Liver (tissue), 9 donors: Measurements from ENCODE around the gene ROPN1B. TPM values are rescaled to one million over a fixed set of nuclear protein-coding genes. Genes with fewer than 3 reads are reported as not detected.
"Not testable (repeated sequence)": the region's sequence is repeated elsewhere in the genome, so short reads cannot be mapped to it uniquely, and the experiment has no call there.

Experiments used
- DNase-seq: peaks from one replicate; pipeline ENCODE4 v3.0.0-alpha.2; 2017; ENCODE audit warnings: low spot score
- H3K27ac ChIP-seq, 2 donors: one replicate each; pipeline ENCODE4 v1.7.0; 2013; ENCODE audit warnings: inconsistent platforms in 2 of 2, low read length in 2 of 2, control low read depth in 1 of 2, low read depth in 1 of 2, mild to moderate bottlenecking in 1 of 2
- H3K27me3 ChIP-seq, 4 donors: one replicate each; pipeline versions ENCODE4 v1.6.1 to v1.7.0; 2013; ENCODE audit warnings: low read length in 3 of 4, inconsistent platforms in 1 of 4, mild to moderate bottlenecking in 1 of 4, moderate library complexity in 1 of 4; ENCODE audit not compliant: control insufficient read depth in 4 of 4, insufficient read depth in 4 of 4
- H3K36me3 ChIP-seq, 4 donors: one replicate each; pipeline versions ENCODE4 v1.6.1 to v1.7.0; 2013; ENCODE audit warnings: low read length in 3 of 4, mild to moderate bottlenecking in 3 of 4, low read depth in 1 of 4, moderate library complexity in 1 of 4; ENCODE audit not compliant: control insufficient read depth in 4 of 4, insufficient read depth in 3 of 4
- H3K4me1 ChIP-seq, 4 donors: one replicate each; pipeline versions ENCODE4 v1.6.1 to v1.7.0; 2013; ENCODE audit warnings: low read length in 3 of 4, mild to moderate bottlenecking in 3 of 4, moderate library complexity in 1 of 4; ENCODE audit not compliant: control insufficient read depth in 4 of 4, insufficient read depth in 4 of 4
- H3K4me3 ChIP-seq, 3 donors: one replicate each; pipeline versions ENCODE4 v1.6.1 to v1.7.0; 2013; ENCODE audit warnings: low read length in 3 of 3, control low read depth in 1 of 3, low read depth in 1 of 3, mild to moderate bottlenecking in 1 of 3
- H3K9ac ChIP-seq, 2 donors: one replicate each; pipeline ENCODE4 v1.7.0; 2013; ENCODE audit warnings: low read length in 2 of 2, mild to moderate bottlenecking in 2 of 2, moderate library complexity in 2 of 2, control low read depth in 1 of 2, low read depth in 1 of 2
- H3K9me3 ChIP-seq, 4 donors: one replicate each; pipeline versions ENCODE4 v1.6.1 to v1.7.0; 2013; ENCODE audit warnings: low read length in 3 of 4; ENCODE audit not compliant: control insufficient read depth in 4 of 4
- CTCF ChIP-seq: fragments of 150-350 bp; IDR thresholded peaks from 2 replicates; pipeline ENCODE4 v1.5.1; 2017; ENCODE audit warnings: improper control_type of control experiment, low read depth, low read length; ENCODE audit not compliant: missing input control
- EGR1 ChIP-seq, 2 donors: IDR thresholded peaks; 2 replicates each; pipeline ENCODE4 v1.6.1; 2016 to 2018; ENCODE audit warnings: antibody characterized with exemption in 2 of 2, low read depth in 2 of 2
- FOXA1 ChIP-seq: IDR thresholded peaks from 2 replicates; pipeline ENCODE4 v1.6.1; 2016; ENCODE audit warnings: antibody characterized with exemption
- FOXA2 ChIP-seq: IDR thresholded peaks from 2 replicates; pipeline ENCODE4 v1.6.1; 2016; ENCODE audit warnings: antibody characterized with exemption
- GABPA ChIP-seq, 2 donors: IDR thresholded peaks in 1 of 2; conservative IDR thresholded peaks in 1 of 2; 2 replicates each; pipeline ENCODE4 v1.6.1; 2016; ENCODE audit warnings: antibody characterized with exemption in 2 of 2, mild to moderate bottlenecking in 1 of 2, moderate library complexity in 1 of 2
- HNF4A ChIP-seq, 2 donors: conservative IDR thresholded peaks; 2 replicates each; pipeline ENCODE4 v1.6.1; 2016; ENCODE audit warnings: antibody characterized with exemption in 2 of 2, mild to moderate bottlenecking in 2 of 2
- HNF4G ChIP-seq: IDR thresholded peaks from 2 replicates; pipeline ENCODE4 v1.6.1; 2016; ENCODE audit warnings: antibody characterized with exemption
- JUND ChIP-seq, 2 donors: IDR thresholded peaks; 2 replicates each; pipeline ENCODE4 v1.6.1; 2016; ENCODE audit warnings: antibody characterized with exemption in 2 of 2
- MAX ChIP-seq: IDR thresholded peaks from 2 replicates; pipeline ENCODE4 v1.6.1; 2016; ENCODE audit warnings: antibody characterized with exemption
- NR2F2 ChIP-seq: IDR thresholded peaks from 2 replicates; pipeline ENCODE4 v1.6.1; 2016; ENCODE audit warnings: antibody characterized with exemption
- RAD21 ChIP-seq, 2 donors: IDR thresholded peaks; 2 replicates each; pipeline ENCODE4 v1.6.1; 2016; ENCODE audit warnings: antibody characterized with exemption in 2 of 2, mild to moderate bottlenecking in 2 of 2
- RXRA ChIP-seq, 2 donors: IDR thresholded peaks; 2 replicates each; pipeline ENCODE4 v1.6.1; 2017 to 2018; ENCODE audit warnings: antibody characterized with exemption in 2 of 2, mild to moderate bottlenecking in 1 of 2
- SP1 ChIP-seq: IDR thresholded peaks from 2 replicates; pipeline ENCODE4 v1.6.1; 2018; ENCODE audit warnings: antibody characterized with exemption, mild to moderate bottlenecking
- TAF1 ChIP-seq: conservative IDR thresholded peaks from 2 replicates; pipeline ENCODE4 v1.6.1; 2016; ENCODE audit warnings: antibody characterized with exemption, mild to moderate bottlenecking
- YY1 ChIP-seq: IDR thresholded peaks from 2 replicates; pipeline ENCODE4 v1.6.1; 2016; ENCODE audit warnings: antibody characterized with exemption, mild to moderate bottlenecking
- ZBTB33 ChIP-seq: IDR thresholded peaks from 2 replicates; pipeline ENCODE4 v1.6.1; 2016; ENCODE audit warnings: antibody characterized with exemption
- WGBS: extraction: QIAGEN DNeasy Blood & Tissue Kit; methylation state at CpG from one replicate; pipeline ENCODE4 v1.1.7; 2013; 5-methylcytosine and 5-hydroxymethylcytosine counted together
- polyA plus RNA-seq, 2 donors: library from polyadenylated mRNA; stranded (reverse) in 1 of 2; unstranded in 1 of 2; fragments of 200-250 nt in 1 of 2; fragments of >200 nt in 1 of 2; fragmentation: Nextera tagmentation in 1 of 2; extraction: Ambion mirVana in 1 of 2; gene quantifications; one replicate each; pipeline versions ENCODE4 v1.2.1 to v1.2.3, GENCODE V29; 2013 to 2015
- total RNA-seq, 2 donors: library from RNA; depleted of rRNA; stranded (reverse); fragments of >200 nt; gene quantifications; one replicate each; pipeline ENCODE4 v1.2.3, GENCODE V29; 2014
- TF ChIP-seq, protein P1 (sequence below): IDR thresholded peaks from 2 replicates; pipeline ENCODE4 v1.6.1; 2016; ENCODE audit warnings: antibody characterized with exemption, mild to moderate bottlenecking
- TF ChIP-seq, protein P2 (sequence below): IDR thresholded peaks from 2 replicates; pipeline ENCODE4 v1.6.1; 2016; ENCODE audit warnings: antibody characterized with exemption
- donor health status: healthy.
- donor health status: healthy.
- donor health status: healthy.
- donor health status: healthy.
- donor health status: healthy.

The ROPN1B gene
- total and polyA plus RNA-seq, 4 donors: 0.69 to 0.84 (median 0.72) TPM; not detected in 1

DNA sequence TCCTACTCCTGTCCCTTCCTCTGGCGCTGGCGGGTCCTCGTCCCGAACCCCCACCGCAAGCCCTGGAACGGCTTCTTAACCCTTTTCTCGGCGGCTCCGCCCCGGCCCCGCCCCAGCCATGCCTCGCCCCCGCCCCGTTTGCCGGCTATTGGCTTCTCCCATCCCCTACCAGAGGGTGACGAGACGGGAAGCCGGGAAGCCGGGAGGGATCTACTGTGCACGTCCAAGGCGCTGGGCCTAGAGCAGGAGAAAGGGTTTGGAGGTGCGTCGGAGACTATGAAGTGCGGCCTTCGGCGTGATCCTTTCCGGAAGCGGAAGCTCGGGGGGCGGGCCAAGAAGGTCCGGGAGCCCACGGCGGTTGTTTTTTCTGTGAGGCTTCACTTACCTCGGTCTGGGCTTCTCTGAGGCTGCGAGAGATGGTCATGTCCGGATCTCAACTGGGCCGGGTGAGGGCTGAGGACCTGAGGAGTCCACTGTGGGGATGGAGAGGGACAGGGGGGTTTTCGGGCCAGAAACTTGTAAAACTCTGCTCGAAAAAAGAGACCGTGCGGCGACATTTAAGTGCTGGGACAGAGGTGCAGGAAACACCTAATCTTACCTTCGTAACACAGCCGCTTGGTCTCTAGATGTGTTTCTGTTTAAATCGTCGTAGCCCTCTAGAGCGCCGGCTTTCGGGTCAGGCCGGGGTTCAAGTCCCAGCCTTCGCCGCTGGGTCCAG is 21.4 kb downstream of the ROPN1B start:
- peak; percentile 67 for DNase-seq
- H3K4me3 ChIP-seq: peak overlapping the region; percentile 58 to 90 (median 83)
- TF ChIP-seq GABPA (IDR thresholded peaks at IDR 0.05 in 1 of 2, conservative IDR thresholded peaks at IDR 0.05 in 1 of 2) (peak; percentile 85 to 91), NR2F2 (no peak), CTCF (no peak), JUND (IDR thresholded peaks at IDR 0.05) (peak in 1 of 2 donors; percentile 13), EGR1 (IDR thresholded peaks at IDR 0.05; ENCODE audit: low read depth in 2 of 2) (peak in 1 of 2 donors; percentile 29), RAD21 (IDR thresholded peaks at IDR 0.05) (peak in 1 of 2 donors; percentile 36), TAF1 (peak; percentile 56), YY1 (peak; percentile 50), SP1 (peak; percentile 51), RXRA (IDR thresholded peaks at IDR 0.05) (peak; percentile 24 to 26), HNF4A (conservative IDR thresholded peaks at IDR 0.05) (peak; percentile 10 to 22), HNF4G (peak; percentile 40), ZBTB33 (no peak), FOXA1 (no peak), MAX (peak; percentile 34), FOXA2 (no peak)
- TF ChIP-seq, protein P1, sequence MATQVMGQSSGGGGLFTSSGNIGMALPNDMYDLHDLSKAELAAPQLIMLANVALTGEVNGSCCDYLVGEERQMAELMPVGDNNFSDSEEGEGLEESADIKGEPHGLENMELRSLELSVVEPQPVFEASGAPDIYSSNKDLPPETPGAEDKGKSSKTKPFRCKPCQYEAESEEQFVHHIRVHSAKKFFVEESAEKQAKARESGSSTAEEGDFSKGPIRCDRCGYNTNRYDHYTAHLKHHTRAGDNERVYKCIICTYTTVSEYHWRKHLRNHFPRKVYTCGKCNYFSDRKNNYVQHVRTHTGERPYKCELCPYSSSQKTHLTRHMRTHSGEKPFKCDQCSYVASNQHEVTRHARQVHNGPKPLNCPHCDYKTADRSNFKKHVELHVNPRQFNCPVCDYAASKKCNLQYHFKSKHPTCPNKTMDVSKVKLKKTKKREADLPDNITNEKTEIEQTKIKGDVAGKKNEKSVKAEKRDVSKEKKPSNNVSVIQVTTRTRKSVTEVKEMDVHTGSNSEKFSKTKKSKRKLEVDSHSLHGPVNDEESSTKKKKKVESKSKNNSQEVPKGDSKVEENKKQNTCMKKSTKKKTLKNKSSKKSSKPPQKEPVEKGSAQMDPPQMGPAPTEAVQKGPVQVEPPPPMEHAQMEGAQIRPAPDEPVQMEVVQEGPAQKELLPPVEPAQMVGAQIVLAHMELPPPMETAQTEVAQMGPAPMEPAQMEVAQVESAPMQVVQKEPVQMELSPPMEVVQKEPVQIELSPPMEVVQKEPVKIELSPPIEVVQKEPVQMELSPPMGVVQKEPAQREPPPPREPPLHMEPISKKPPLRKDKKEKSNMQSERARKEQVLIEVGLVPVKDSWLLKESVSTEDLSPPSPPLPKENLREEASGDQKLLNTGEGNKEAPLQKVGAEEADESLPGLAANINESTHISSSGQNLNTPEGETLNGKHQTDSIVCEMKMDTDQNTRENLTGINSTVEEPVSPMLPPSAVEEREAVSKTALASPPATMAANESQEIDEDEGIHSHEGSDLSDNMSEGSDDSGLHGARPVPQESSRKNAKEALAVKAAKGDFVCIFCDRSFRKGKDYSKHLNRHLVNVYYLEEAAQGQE: peak; percentile 73
- TF ChIP-seq, protein P2, sequence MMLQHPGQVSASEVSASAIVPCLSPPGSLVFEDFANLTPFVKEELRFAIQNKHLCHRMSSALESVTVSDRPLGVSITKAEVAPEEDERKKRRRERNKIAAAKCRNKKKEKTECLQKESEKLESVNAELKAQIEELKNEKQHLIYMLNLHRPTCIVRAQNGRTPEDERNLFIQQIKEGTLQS: no peak
- H3K9me3 ChIP-seq: no peaks in the 10 kb centered on the region
- H3K36me3 ChIP-seq: no peaks in the 10 kb centered on the region
- peaks cover 0 to 13% (median 7%) of the 10 kb centered on the region in 4 donors for H3K4me1 ChIP-seq
- 2% methylated on average over 52 of the region's 52 CpGs for WGBS
- peak overlapping the region; percentile 38 to 80 for H3K27ac ChIP-seq
- no peaks in the 10 kb centered on the region for H3K27me3 ChIP-seq
- peak overlapping the region in 1 of 2 donors; percentile 68 for H3K9ac ChIP-seq

DNA sequence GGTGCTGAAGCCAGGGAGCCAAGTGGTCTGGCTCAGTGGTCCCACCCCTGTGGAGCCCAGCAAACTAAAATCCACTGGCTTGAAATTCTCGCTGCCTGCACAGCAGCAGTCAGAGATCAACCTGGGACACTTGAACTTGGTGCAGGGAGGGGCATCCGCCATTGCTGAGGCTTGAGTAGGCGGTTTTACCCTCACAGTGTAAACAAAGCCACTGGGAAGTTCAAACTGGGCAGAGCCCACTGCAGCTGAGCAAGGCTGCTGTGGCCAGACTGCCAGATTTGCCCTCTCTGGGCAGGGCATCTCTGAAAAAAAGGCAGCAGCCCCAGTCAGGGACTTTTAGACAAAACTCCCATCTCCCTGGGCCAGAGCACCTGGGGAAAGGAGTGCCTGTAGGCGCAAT is 27.8 kb downstream of the ROPN1B start:
- H3K36me3 ChIP-seq, H3K9me3 ChIP-seq, H3K27me3 ChIP-seq, H3K9ac ChIP-seq, H3K27ac ChIP-seq, H3K4me3 ChIP-seq, H3K4me1 ChIP-seq, DNase-seq: not testable (repeated sequence)
- WGBS: 91% methylated on average over 4 of the region's 4 CpGs
